ENCODE measurements around the gene MAPK14. TPM values are rescaled to one million over a fixed set of nuclear protein-coding genes. Genes with fewer than 3 reads are reported as not detected.

Gene MAPK14
- total RNA-seq, 1 experiment from 2014 or later = 56.8 TPM

- no peak overlapping the region for H3K27ac ChIP-seq (ENCODE audit: low read length)
- H4K20me1 ChIP-seq (ENCODE audit: low read length) = no peaks in the 10 kb centered on the region
- H3K9me2 ChIP-seq (replicated peaks; ENCODE audit: low read length) = no peaks in the 10 kb centered on the region
- peaks cover 40% of the 10 kb centered on the region for H3K4me1 ChIP-seq (ENCODE audit: insufficient read depth, low read length)
- H3F3A ChIP-seq (ENCODE audit: low read length, unreplicated experiment) = peaks cover 5% of the 10 kb centered on the region
- no peak overlapping the region for H3K4me2 ChIP-seq (ENCODE audit: low read length)
- CTCF ChIA-PET = no interaction called here
- no peak for DNase-seq
- no peaks in the 10 kb centered on the region for H3K27me3 ChIP-seq (ENCODE audit: low read length)
- no TSS peak for BruUV-seq (replicated peaks)
- POLR2A ChIA-PET (ENCODE audit: unreplicated experiment) = interaction anchor here (0.6 kb wide), 1 partner anchor 111 kb away, joined by 3 read pairs; no protein-coding TSS in a partner anchor
- H3K79me2 ChIP-seq (ENCODE audit: low read length) = no peaks in the 10 kb centered on the region
- H3K4me3 ChIP-seq (ENCODE audit: low read length) = no peak overlapping the region
- intact Hi-C loops (cut with micrococcal nuclease) = loop anchor here (2.0 kb wide), 1 partner anchor 236 kb away; no protein-coding TSS in a partner anchor
- no peaks in the 10 kb centered on the region for H3K9me3 ChIP-seq (ENCODE audit: low read length)
- no peaks in the 10 kb centered on the region for H3K36me3 ChIP-seq (ENCODE audit: low read depth, low read length)
- no peak overlapping the region for H2AFZ ChIP-seq (ENCODE audit: low read length)
- no peak for TF ChIP-seq EZH2 (IDR thresholded peaks at IDR 0.05; ENCODE audit: low read length, unreplicated experiment)
- TF ChIP-seq EZH2phosphoT487 (IDR thresholded peaks at IDR 0.05; ENCODE audit: borderline replicate concordance, low read length) = no peak
- TF ChIP-seq CTCF (conservative IDR thresholded peaks at IDR 0.05; ENCODE audit: low read depth, low read length) = no peak
- ATAC-seq = no peak
- H3K9ac ChIP-seq (ENCODE audit: low read length) = no peak overlapping the region
These were observed 97.3 kb downstream of the MAPK14 start for GRCh38 chr6:36124881-36125280.

GRCh38 chr6:36125575-36125974, 98.0 kb downstream of the MAPK14 start:
- Histone ChIP-seq H2AFZ (ENCODE audit: low read length) (no peak overlapping the region), H3K4me2 (ENCODE audit: low read length) (no peak overlapping the region), H3K79me2 (ENCODE audit: low read length) (no peaks in the 10 kb centered on the region), H3K27ac (ENCODE audit: low read length) (no peak overlapping the region), H3K9me3 (ENCODE audit: low read length) (no peaks in the 10 kb centered on the region), H3K4me3 (ENCODE audit: low read length) (no peak overlapping the region), H3K36me3 (ENCODE audit: low read depth, low read length) (no peaks in the 10 kb centered on the region), H3K9ac (ENCODE audit: low read length) (no peak overlapping the region), H4K20me1 (ENCODE audit: low read length) (no peaks in the 10 kb centered on the region), H3F3A (ENCODE audit: low read length, unreplicated experiment) (peaks cover 1% of the 10 kb centered on the region), H3K9me2 (replicated peaks; ENCODE audit: low read length) (no peaks in the 10 kb centered on the region), H3K27me3 (ENCODE audit: low read length) (no peaks in the 10 kb centered on the region), H3K4me1 (ENCODE audit: insufficient read depth, low read length) (peaks cover 35% of the 10 kb centered on the region)
- no peak for DNase-seq
- TF ChIP-seq EZH2phosphoT487 (IDR thresholded peaks at IDR 0.05; ENCODE audit: borderline replicate concordance, low read length) = no peak
- no peak for TF ChIP-seq EZH2 (IDR thresholded peaks at IDR 0.05; ENCODE audit: low read length, unreplicated experiment)
- no peak for TF ChIP-seq CTCF (conservative IDR thresholded peaks at IDR 0.05; ENCODE audit: low read depth, low read length)
- intact Hi-C loops (cut with micrococcal nuclease) = loop anchor here (2.0 kb wide), 1 partner anchor 235 kb away; no protein-coding TSS in a partner anchor
- ATAC-seq = no peak
- ChIA-PET POLR2A (ENCODE audit: unreplicated experiment) (no interaction called here), CTCF (no interaction called here)
- no TSS peak for BruUV-seq (replicated peaks)

GRCh38 chr6:36126121-36126520, 98.5 kb downstream of the MAPK14 start:
- Histone ChIP-seq H3K36me3 (ENCODE audit: low read depth, low read length) (no peaks in the 10 kb centered on the region), H3K79me2 (ENCODE audit: low read length) (peaks cover 5% of the 10 kb centered on the region), H3K9me3 (ENCODE audit: low read length) (no peaks in the 10 kb centered on the region), H4K20me1 (ENCODE audit: low read length) (no peaks in the 10 kb centered on the region), H3K4me1 (ENCODE audit: insufficient read depth, low read length) (peaks cover 34% of the 10 kb centered on the region), H2AFZ (ENCODE audit: low read length) (no peak overlapping the region), H3K4me3 (ENCODE audit: low read length) (no peak overlapping the region), H3K27ac (ENCODE audit: low read length) (no peak overlapping the region), H3K9me2 (replicated peaks; ENCODE audit: low read length) (no peaks in the 10 kb centered on the region), H3K9ac (ENCODE audit: low read length) (no peak overlapping the region), H3K27me3 (ENCODE audit: low read length) (no peaks in the 10 kb centered on the region), H3K4me2 (ENCODE audit: low read length) (no peak overlapping the region), H3F3A (ENCODE audit: low read length, unreplicated experiment) (no peaks in the 10 kb centered on the region)
- TF ChIP-seq EZH2 (IDR thresholded peaks at IDR 0.05; ENCODE audit: low read length, unreplicated experiment) (no peak), CTCF (conservative IDR thresholded peaks at IDR 0.05; ENCODE audit: low read depth, low read length) (no peak), EZH2phosphoT487 (IDR thresholded peaks at IDR 0.05; ENCODE audit: borderline replicate concordance, low read length) (no peak)
- POLR2A ChIA-PET (ENCODE audit: unreplicated experiment) = no interaction called here
- no peak for DNase-seq
- intact Hi-C loops (cut with micrococcal nuclease) = no loop called here
- no TSS peak for BruUV-seq (replicated peaks)
- no peak for ATAC-seq
- CTCF ChIA-PET = no interaction called here

Data from PC-3 (cell line).